ENCODE data around the gene TNIP1. TPM values are rescaled to one million over a fixed set of nuclear protein-coding genes. Genes with fewer than 3 reads are reported as not detected.

Gene TNIP1
- total and polyA plus RNA-seq, 3 donors from 2014 or later = 43.5 to 58.3 (median 48.4) TPM

GRCh38 chr5:151016700-151017099 is 64.1 kb downstream of the TNIP1 start:
- peaks cover 13% of the 10 kb centered on the region for H3K4me1 ChIP-seq
- no peaks in the 10 kb centered on the region for H3K9me3 ChIP-seq
- intact Hi-C loops (cut with DNase I; ENCODE audit: low total_unique reads) = no loop called here
- H3K4me3 ChIP-seq = no peak overlapping the region
- 78 to 84% methylated on average over 5 of the region's 5 CpGs for WGBS, 2 donors
- TF ChIP-seq POLR2A (IDR thresholded peaks at IDR 0.05) (no peak), CTCF (IDR thresholded peaks at IDR 0.05) (no peak)
- H3K27ac ChIP-seq = no peak overlapping the region
- H3K36me3 ChIP-seq (ENCODE audit: low read depth, missing control alignments) = no peaks in the 10 kb centered on the region
- DNase-seq = no peak
- H3K27me3 ChIP-seq = no peaks in the 10 kb centered on the region

GRCh38 chr5:151015974-151016587 is 64.8 kb downstream of the TNIP1 start:
- intact Hi-C loops (cut with DNase I; ENCODE audit: low total_unique reads) = no loop called here
- no peak for DNase-seq
- no peak overlapping the region for H3K4me3 ChIP-seq
- peaks cover 8% of the 10 kb centered on the region for H3K4me1 ChIP-seq
- no peak for TF ChIP-seq CTCF (IDR thresholded peaks at IDR 0.05)
- no peak for TF ChIP-seq POLR2A (IDR thresholded peaks at IDR 0.05)
- 88 to 89% methylated on average over 7 of the region's 7 CpGs for WGBS, 2 donors
- H3K9me3 ChIP-seq = no peaks in the 10 kb centered on the region
- no peaks in the 10 kb centered on the region for H3K27me3 ChIP-seq
- no peaks in the 10 kb centered on the region for H3K36me3 ChIP-seq (ENCODE audit: low read depth, missing control alignments)
- no peak overlapping the region for H3K27ac ChIP-seq

- no peak for TF ChIP-seq POLR2A (IDR thresholded peaks at IDR 0.05)
- TF ChIP-seq CTCF (IDR thresholded peaks at IDR 0.05) = no peak
- intact Hi-C loops (cut with DNase I; ENCODE audit: low total_unique reads) = no loop called here
- DNase-seq = no peak
- Histone ChIP-seq H3K27me3 (no peaks in the 10 kb centered on the region), H3K9me3 (no peaks in the 10 kb centered on the region), H3K4me1 (no peaks in the 10 kb centered on the region), H3K27ac (no peak overlapping the region), H3K36me3 (ENCODE audit: low read depth, missing control alignments) (no peaks in the 10 kb centered on the region), H3K4me3 (no peak overlapping the region)
- 77 to 82% methylated on average over 4 of the region's 4 CpGs for WGBS, 2 donors
These were observed 66.0 kb downstream of the TNIP1 start for GRCh38 chr5:151014680-151015343.

GRCh38 chr5:151012862-151013261 is 68.0 kb downstream of the TNIP1 start:
- no peaks in the 10 kb centered on the region for H3K4me1 ChIP-seq
- intact Hi-C loops (cut with DNase I; ENCODE audit: low total_unique reads) = no loop called here
- WGBS, 2 donors = 79 to 85% methylated on average over 6 of the region's 6 CpGs

More at GRCh38 chr5:151012862-151013261, 68.0 kb downstream of the TNIP1 start:
- no peaks in the 10 kb centered on the region for H3K9me3 ChIP-seq
- H3K4me3 ChIP-seq = no peak overlapping the region
- H3K27me3 ChIP-seq = no peaks in the 10 kb centered on the region
- no peaks in the 10 kb centered on the region for H3K36me3 ChIP-seq (ENCODE audit: low read depth, missing control alignments)
- no peak for DNase-seq
- TF ChIP-seq CTCF (IDR thresholded peaks at IDR 0.05) (no peak), POLR2A (IDR thresholded peaks at IDR 0.05) (no peak)
- H3K27ac ChIP-seq = no peak overlapping the region

Measured in testis (tissue), 3 donors.